ENCODE results near the gene NFYC. TPM values are rescaled to one million over a fixed set of nuclear protein-coding genes. Genes with fewer than 3 reads are reported as not detected.

NFYC gene
- total RNA-seq, 3 donors from 2014 or later = 56.2 to 76.4 (median 70.5) TPM

DNA sequence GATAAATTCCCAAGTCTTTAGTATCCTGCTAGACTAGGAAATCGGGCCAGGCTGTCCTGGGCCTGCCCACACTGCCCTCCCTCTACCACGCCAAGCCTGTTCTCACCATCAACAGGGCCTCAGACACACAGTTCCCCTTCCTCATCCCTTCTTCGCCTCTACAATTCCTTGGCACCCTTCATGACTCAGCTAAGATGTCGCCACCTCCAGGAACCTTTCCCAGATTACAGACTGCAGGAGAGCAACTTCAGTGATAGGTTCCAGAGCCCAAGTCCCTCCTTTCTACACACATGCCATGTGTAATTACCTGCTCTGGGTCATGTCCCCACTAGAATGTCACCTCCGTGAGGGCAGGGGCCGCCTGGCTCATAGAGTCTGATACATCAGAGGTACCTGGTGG is 29.4 kb upstream of the NFYC start:
- Histone ChIP-seq H3K36me3 (ENCODE audit: low read depth) (no peaks in the 10 kb centered on the region), H3K4me3 (no peak overlapping the region), H3K4me1 (ENCODE audit: low read depth) (peaks cover 7% of the 10 kb centered on the region), H3K9me3 (no peaks in the 10 kb centered on the region)
- TF ChIP-seq, protein P1, sequence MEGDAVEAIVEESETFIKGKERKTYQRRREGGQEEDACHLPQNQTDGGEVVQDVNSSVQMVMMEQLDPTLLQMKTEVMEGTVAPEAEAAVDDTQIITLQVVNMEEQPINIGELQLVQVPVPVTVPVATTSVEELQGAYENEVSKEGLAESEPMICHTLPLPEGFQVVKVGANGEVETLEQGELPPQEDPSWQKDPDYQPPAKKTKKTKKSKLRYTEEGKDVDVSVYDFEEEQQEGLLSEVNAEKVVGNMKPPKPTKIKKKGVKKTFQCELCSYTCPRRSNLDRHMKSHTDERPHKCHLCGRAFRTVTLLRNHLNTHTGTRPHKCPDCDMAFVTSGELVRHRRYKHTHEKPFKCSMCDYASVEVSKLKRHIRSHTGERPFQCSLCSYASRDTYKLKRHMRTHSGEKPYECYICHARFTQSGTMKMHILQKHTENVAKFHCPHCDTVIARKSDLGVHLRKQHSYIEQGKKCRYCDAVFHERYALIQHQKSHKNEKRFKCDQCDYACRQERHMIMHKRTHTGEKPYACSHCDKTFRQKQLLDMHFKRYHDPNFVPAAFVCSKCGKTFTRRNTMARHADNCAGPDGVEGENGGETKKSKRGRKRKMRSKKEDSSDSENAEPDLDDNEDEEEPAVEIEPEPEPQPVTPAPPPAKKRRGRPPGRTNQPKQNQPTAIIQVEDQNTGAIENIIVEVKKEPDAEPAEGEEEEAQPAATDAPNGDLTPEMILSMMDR (IDR thresholded peaks at IDR 0.05) = no peak
- no peak for ATAC-seq
- intact Hi-C loops (cut with DNase I, micrococcal nuclease) = loop anchor here in 1 of 2 donors (10.0 kb wide), 1 partner anchor 47 kb away; no protein-coding TSS in a partner anchor
- DNase-seq = no peak

DNA sequence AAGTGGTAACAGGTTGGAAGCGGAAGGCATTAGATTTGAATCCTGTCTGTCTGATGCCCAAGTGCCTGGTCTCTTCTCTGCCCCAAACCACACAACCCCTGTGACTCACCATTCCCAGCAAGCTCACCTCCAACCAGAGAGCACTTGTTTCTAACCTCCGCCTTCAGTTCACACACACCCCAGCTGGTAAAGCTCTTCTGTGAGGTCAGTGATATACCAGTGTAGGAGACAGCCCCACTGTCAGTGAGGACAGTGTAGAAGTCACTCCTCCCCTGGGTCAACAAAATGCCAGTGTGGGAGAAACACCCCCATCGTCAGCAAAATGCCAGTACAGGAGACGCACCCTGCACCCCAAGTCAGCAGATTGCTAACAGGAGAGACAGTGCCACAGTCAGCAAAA is 28.6 kb upstream of the NFYC start:
- H3K36me3 ChIP-seq (ENCODE audit: low read depth) = no peaks in the 10 kb centered on the region
- peaks cover 7% of the 10 kb centered on the region for H3K4me1 ChIP-seq (ENCODE audit: low read depth)
- DNase-seq (no peak), ATAC-seq (peak; percentile 28)
- no peaks in the 10 kb centered on the region for H3K9me3 ChIP-seq
- TF ChIP-seq, protein P1 (IDR thresholded peaks at IDR 0.05) = no peak
- no peak overlapping the region for H3K4me3 ChIP-seq
- intact Hi-C loops (cut with DNase I, micrococcal nuclease) = loop anchor here in 1 of 2 donors (10.0 kb wide), 1 partner anchor 48 kb away; no protein-coding TSS in a partner anchor

DNA sequence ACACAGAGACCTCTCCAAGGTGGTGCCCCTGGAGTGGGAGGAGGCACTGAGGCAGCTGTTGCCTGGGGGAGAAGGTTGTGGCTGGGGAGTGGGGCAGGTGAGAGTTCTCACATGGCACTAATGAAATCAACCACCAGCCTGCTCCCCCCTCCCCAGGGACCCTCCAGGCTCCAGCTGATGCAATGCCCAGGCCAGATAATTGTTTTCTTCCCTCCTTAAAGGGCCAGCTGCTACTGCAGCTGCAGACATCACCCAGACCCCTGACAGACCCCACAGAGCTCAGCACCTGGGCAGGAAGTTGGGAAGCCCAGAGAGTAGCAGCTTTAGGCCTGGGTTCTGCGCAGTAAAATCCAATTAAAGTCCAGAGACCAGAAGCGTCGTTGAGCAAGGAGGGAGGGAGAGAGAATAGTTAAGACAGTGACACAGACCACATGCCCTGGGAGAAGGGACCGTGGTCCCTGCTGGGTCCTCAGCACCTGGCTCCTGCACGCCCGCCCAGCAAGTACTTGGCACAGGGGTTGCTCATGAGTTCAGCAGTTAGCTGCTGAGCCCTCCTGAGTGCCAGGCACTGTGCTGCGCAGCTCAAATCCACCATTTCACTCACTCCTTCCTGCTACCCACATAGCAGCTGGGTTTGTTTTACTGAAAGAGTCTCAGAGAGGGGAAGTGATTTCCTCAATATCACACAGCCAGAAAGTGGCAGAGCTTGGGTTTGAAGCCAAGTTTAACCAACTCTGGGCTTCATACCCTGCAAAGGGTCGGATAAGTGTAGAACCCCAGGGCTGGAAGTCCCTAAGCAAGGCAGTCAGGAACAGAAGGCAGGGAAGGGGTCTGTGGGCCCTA is 28.0 kb upstream of the NFYC start:
- no peak for ATAC-seq
- no peak for DNase-seq
- Histone ChIP-seq H3K9me3 (no peaks in the 10 kb centered on the region), H3K4me1 (ENCODE audit: low read depth) (peaks cover 9% of the 10 kb centered on the region), H3K36me3 (ENCODE audit: low read depth) (no peaks in the 10 kb centered on the region), H3K4me3 (no peak overlapping the region)
- TF ChIP-seq, protein P1 (IDR thresholded peaks at IDR 0.05) = no peak
- intact Hi-C loops (cut with DNase I, micrococcal nuclease) = loop anchor here in 1 of 2 donors (10.0 kb wide), 1 partner anchor 49 kb away; no protein-coding TSS in a partner anchor

DNA sequence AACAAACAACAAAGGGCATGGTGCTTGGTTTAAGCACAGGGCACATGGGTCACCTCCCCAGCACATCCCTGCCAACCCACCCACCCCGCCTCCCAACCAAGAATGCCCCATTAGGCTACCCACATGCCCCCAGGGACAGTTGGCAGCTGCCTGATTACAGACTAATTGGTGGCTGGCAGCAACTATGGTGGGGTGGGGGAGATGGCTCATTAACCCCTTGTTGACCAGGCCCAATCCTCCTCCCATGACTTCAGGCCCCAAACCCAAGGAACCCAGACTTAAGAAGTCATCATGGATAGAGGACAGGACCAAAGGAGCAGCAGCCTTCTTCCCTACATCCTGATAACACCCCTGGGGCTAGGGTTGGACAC is 27.4 kb upstream of the NFYC start:
- intact Hi-C loops (cut with DNase I, micrococcal nuclease) = loop anchor here in 1 of 2 donors (10.0 kb wide), 1 partner anchor 49 kb away; no protein-coding TSS in a partner anchor
- Histone ChIP-seq H3K4me1 (ENCODE audit: low read depth) (peaks cover 11% of the 10 kb centered on the region), H3K9me3 (no peaks in the 10 kb centered on the region), H3K4me3 (no peak overlapping the region), H3K36me3 (ENCODE audit: low read depth) (no peaks in the 10 kb centered on the region)
- DNase-seq (no peak), ATAC-seq (no peak)
- TF ChIP-seq, protein P1 (IDR thresholded peaks at IDR 0.05) = no peak

DNA sequence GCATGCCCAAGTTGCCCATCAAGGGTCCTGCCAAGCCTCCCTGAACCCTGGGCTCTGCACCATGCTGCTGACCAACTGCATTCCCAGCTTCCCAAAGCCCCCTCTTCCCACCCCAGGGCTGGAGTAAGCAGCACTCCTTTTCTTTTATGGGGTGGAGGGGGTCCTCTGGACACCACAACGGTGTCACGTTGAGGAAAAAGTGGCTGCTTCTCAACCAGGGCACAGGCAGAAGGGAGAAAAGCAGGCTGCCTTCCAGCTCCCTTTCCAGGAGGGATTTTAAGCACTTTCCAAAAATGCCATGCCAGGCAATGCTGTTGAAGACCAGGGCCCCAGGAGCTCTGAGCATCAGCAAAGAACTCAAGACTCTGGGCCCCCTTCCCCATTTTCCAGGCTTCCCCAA is 26.7 kb upstream of the NFYC start:
- intact Hi-C loops (cut with DNase I, micrococcal nuclease) = loop anchor here in 1 of 2 donors (10.0 kb wide), 1 partner anchor 50 kb away; no protein-coding TSS in a partner anchor
- H3K36me3 ChIP-seq (ENCODE audit: low read depth) = no peaks in the 10 kb centered on the region
- H3K4me3 ChIP-seq = no peak overlapping the region
- ATAC-seq (no peak), DNase-seq (no peak)
- TF ChIP-seq, protein P1 (IDR thresholded peaks at IDR 0.05) = no peak
- H3K4me1 ChIP-seq (ENCODE audit: low read depth) = peaks cover 11% of the 10 kb centered on the region
- H3K9me3 ChIP-seq = no peaks in the 10 kb centered on the region
